Cortex of kidney (tissue), 1 donor: ENCODE results near the gene CTPS2.
"Not testable (repeated sequence)": the region's sequence is repeated elsewhere in the genome, so short reads cannot be mapped to it uniquely, and the experiment has no call there.

Source experiments
- DNase-seq: peaks from one replicate; lab custom pipeline; 2025; lab: John Stamatoyannopoulos, UW

The CTPS2 gene, protein sequence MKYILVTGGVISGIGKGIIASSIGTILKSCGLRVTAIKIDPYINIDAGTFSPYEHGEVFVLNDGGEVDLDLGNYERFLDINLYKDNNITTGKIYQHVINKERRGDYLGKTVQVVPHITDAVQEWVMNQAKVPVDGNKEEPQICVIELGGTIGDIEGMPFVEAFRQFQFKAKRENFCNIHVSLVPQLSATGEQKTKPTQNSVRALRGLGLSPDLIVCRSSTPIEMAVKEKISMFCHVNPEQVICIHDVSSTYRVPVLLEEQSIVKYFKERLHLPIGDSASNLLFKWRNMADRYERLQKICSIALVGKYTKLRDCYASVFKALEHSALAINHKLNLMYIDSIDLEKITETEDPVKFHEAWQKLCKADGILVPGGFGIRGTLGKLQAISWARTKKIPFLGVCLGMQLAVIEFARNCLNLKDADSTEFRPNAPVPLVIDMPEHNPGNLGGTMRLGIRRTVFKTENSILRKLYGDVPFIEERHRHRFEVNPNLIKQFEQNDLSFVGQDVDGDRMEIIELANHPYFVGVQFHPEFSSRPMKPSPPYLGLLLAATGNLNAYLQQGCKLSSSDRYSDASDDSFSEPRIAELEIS

GRCh38 chrX:16712548-16713155 is at the start of gene CTPS2:
CTPS2 (minus strand) TSS chrX:16712669; CDS start chrX:16702902, 9,767 bp downstream.
- DNase-seq = no peak

GRCh38 chrX:16761500-16761899 is 49.0 kb upstream of the CTPS2 start:
- DNase-seq = not testable (repeated sequence)

GRCh38 chrX:16756724-16757123 is 44.3 kb upstream of the CTPS2 start:
- no peak for DNase-seq

GRCh38 chrX:16754019-16754418 is 41.5 kb upstream of the CTPS2 start:
- DNase-seq = no peak

DNA sequence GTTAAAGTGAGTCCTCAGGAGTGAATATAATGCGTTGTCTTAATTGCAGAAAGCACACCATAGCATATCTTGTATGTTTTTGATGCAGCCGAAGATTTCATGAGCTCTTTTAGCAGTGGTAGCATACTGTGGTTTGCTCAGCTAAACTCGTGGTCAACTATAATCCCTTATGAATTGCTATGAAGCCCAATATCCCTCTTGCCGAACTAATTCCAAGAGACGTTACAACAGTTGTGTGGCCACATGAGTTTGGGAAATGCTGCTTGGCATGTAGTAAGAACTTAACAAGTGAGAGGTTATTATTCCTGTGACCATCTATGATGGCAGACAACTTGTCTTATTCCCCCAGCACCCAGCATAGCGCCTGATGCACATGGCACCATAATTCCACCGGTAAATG is 37.7 kb upstream of the CTPS2 start:
- DNase-seq = no peak

DNA sequence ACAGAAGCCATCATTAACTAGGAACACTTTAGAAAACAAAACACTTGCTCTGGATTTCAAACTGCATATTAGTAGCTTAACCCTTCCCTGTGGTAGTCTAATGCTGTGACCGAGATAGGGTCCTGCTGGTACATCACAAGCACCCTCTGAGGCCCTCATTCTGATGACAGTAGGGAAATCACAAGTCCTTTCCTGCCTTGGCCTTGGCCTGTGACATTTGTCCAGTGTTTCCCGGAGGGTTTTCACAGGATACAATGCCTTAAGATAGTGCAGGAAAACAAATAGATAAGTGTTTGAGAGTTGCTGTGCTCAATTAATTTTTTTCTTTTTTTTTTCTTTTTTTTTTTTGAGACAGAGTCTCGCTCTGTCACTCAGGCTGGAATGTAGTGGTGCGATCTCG is 36.0 kb upstream of the CTPS2 start:
- DNase-seq = no peak

GRCh38 chrX:16745659-16746058 is 33.2 kb upstream of the CTPS2 start:
- DNase-seq = no peak

DNA sequence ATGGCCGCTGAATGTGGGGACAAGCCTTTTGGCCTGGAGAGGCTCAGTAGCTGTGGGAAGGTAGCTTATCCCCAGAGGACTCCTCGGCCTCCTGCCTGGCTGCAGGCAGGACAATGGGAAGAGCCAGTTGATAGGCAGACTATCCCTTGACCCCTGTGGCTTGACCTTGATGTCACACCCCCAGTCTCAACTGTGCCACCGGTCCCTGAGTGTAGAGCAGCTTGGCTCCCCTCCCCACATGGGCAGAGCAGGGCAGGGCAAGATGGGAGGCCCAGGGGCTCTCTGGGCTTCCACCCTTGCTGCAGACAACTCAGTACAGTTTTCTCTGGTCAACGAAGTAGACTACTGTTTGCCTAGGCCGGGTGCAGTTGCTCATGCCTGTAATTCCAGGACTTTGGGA is 32.6 kb upstream of the CTPS2 start:
- DNase-seq = no peak

GRCh38 chrX:16743604-16744325 is 31.3 kb upstream of the CTPS2 start:
- DNase-seq = no peak

DNA sequence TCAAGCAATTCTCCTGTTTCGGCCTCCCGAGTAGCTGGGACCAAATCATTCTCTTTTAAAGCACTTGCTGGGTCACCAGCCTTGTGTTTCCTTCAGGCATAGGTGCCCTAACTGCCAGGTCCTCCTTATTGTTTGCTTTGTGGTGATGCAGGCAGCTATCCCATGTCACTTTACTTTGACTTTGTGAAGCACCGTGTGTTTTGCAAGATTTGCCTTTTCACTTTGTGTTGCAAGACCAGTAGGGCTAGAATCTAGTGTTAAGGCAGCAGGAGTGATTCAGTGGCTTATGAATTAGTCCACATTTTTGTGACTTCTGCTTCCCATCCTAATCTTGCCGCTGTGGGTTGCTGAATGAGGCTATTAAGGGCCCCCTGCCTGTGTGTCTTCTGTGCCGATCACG is 27.1 kb upstream of the CTPS2 start:
- DNase-seq = no peak

GRCh38 chrX:16737024-16737423 is 24.6 kb upstream of the CTPS2 start:
- no peak for DNase-seq

GRCh38 chrX:16733013-16733412 is 20.5 kb upstream of the CTPS2 start:
- DNase-seq = no peak

DNA sequence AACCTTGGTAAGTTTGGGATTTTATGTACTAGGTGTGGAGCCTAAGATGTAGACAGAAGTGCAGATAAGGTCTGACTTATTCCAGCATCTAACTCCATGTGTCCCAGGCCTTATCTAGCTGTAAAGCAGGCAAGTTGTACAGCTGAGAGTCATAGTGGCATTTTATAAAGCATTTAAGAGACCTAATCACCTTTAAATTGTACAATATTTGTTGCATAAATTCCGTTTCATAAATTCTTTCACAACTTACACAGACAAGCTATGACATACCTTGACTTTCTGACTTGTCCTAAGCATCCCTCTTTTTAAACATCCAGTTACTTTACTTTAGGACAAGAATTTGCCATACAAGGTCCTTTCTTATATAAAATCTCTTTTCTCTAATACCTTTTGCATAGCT is 18.0 kb upstream of the CTPS2 start:
- no peak for DNase-seq

DNA sequence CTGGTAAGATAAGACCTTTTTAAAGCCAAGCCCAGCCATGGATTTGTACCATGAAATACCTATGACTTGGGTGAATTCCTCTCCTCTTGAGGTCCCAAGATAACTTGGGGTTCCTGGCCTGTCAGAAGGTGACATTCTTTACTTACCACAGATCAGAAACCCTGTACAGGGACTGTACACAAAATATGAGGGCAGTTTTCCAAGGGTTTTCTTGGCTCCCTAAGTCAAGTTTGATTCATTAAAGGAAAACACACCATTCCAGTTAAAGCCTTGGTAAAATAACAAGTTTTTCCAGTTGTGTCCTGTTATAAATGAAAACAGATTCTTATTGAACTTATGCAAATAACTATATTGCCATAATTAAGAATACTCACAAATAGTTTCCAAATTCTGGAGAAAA is 15.2 kb upstream of the CTPS2 start:
- no peak for DNase-seq

DNA sequence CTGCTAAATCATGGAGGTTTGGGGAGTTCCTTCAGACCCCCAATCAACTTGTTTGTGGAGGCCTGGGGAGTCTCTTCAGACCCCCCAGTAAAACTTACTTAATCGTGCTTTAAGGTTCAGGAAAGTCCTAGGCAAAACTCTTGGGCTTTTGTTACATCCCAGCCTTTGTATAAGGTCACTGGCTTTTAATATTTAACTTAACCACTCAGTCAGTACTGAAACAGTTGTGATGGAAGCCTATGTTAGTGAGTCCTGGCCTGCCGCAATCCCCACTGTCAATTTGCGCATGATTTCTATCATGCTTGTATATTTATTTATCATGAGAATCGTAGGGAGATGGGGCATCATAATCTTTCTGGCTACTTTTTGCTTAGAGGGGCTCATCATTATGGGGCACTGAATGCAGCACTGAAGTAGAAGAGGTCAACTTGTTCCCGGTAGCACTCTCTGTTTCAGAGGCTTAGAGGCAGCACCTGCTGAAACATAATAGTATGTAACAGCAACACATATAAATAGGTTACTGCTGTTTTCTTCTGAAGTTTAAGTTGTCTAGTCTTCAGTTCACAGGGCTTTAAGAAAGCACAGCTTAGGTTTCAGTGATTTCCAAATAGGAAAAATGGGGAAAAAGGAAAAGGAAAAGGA is 14.0 kb upstream of the CTPS2 start:
- not testable (repeated sequence) for DNase-seq

- no peak for DNase-seq
Measured at GRCh38 chrX:16725072-16725471, 12.6 kb upstream of the CTPS2 start.

DNA sequence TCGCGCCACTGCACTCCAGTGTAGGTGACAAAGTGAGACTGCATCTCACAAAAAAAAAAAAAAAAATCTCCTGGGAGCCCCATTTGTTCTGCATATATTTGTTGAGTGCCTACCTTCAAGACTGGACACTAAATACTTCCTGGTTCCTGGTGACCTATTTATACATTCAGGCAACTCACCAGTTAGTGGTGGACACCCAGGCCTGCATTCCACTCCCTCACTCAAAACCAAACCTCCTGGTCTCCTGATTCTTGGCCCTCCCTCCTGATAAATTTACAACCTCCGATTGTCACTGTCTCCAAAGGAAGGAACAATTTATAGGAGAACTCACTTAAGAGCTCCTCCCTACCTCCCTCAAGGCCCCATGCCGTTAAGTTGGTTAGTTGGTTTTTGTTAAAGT is 10.0 kb upstream of the CTPS2 start:
- no peak for DNase-seq

DNA sequence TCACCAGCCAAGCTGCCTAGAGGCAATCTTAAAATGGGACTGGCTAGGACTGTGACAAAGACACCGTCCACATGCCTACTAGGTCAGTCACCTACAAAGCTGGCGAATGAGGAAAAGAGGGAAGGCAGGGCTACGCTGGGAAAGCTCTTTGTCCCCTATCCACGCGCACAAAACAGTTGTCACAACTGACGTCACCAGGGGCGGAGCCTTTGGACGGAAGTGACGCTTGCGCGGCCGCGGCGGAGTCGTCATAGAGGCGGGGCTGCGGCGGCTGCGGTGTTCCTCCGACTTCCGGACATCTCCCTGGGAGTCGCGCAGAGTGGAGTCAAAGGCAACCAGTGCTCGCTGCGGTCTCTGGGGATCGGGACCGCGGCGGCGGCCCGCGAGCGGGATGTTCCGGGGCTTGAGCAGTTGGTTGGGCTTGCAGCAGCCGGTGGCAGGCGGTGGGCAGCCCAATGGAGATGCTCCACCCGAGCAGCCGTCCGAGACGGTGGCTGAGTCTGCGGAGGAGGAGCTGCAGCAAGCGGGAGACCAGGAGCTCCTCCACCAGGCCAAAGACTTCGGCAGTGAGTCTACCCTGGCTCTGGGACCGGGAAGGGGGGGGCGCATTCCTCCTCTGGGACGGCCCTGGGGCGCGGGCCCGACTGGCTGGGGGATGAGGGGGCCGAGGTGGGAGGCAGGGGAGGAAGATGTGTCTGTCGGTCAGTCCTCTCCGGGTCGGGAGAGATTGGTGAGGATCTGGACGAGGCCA is 7.0 kb upstream of the CTPS2 start, which contains the start of gene SYAP1:
Gene SYAP1, plus strand, starts transcription at position 279 of the 751 bp plus-strand sequence. Its CDS starts 113 bp downstream, at position 392.
- DNase-seq = peak; percentile 7

- no peak for DNase-seq
Measured at GRCh38 chrX:16718824-16719333, 6.4 kb upstream of the CTPS2 start.

DNA sequence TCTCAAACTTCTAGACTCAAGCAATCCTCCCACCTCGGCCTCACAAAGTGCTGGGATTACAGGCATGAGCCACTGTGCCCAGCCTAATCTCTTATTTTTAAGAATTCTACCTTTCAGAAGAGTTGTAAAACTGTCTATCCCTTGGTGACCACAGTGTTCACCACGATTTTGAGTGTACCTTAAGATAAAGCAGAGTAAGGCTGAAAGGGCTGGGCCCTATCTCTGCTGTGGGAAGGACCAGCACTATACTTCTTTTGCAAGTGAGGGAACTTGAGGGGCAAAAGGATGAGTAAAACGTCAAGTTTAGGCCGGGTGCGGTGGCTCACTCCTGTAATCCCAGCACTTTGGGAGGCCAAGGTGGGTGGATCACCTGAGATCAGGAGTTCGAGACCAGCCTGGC is 4.0 kb upstream of the CTPS2 start:
- not testable (repeated sequence) for DNase-seq

- not testable (repeated sequence) for DNase-seq
Measured at GRCh38 chrX:16715638-16716037, 3.2 kb upstream of the CTPS2 start.
